ENCODE data around the gene RTN1. TPM values are rescaled to one million over a fixed set of nuclear protein-coding genes. Genes with fewer than 3 reads are reported as not detected.

The RTN1 gene
- total and polyA plus RNA-seq, 2 experiments from 2014 or later = 4.2 to 4.3 TPM

DNA sequence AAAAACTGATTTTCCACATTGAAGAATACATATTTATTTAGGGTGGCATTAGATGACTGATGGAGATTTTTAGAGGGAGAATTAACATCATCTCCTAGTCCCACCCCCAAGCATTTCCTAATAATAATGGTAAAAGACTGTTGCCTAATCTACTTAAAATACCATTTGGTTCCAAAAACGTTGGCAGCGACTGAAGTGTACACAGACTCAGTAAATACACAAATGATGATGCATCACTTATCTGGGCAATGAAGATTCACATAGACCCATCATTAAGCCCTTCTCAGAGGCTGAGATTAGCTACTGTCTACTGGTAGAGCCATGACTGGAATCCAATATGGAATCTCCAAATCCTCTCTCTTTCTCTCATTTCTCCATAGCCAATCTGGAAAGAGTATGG lies 18.2 kb downstream of the RTN1 start (continued):
- TF ChIP-seq, protein P1, sequence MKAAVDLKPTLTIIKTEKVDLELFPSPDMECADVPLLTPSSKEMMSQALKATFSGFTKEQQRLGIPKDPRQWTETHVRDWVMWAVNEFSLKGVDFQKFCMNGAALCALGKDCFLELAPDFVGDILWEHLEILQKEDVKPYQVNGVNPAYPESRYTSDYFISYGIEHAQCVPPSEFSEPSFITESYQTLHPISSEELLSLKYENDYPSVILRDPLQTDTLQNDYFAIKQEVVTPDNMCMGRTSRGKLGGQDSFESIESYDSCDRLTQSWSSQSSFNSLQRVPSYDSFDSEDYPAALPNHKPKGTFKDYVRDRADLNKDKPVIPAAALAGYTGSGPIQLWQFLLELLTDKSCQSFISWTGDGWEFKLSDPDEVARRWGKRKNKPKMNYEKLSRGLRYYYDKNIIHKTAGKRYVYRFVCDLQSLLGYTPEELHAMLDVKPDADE (IDR thresholded peaks at IDR 0.05) = no peak
- TF ChIP-seq, protein P2, sequence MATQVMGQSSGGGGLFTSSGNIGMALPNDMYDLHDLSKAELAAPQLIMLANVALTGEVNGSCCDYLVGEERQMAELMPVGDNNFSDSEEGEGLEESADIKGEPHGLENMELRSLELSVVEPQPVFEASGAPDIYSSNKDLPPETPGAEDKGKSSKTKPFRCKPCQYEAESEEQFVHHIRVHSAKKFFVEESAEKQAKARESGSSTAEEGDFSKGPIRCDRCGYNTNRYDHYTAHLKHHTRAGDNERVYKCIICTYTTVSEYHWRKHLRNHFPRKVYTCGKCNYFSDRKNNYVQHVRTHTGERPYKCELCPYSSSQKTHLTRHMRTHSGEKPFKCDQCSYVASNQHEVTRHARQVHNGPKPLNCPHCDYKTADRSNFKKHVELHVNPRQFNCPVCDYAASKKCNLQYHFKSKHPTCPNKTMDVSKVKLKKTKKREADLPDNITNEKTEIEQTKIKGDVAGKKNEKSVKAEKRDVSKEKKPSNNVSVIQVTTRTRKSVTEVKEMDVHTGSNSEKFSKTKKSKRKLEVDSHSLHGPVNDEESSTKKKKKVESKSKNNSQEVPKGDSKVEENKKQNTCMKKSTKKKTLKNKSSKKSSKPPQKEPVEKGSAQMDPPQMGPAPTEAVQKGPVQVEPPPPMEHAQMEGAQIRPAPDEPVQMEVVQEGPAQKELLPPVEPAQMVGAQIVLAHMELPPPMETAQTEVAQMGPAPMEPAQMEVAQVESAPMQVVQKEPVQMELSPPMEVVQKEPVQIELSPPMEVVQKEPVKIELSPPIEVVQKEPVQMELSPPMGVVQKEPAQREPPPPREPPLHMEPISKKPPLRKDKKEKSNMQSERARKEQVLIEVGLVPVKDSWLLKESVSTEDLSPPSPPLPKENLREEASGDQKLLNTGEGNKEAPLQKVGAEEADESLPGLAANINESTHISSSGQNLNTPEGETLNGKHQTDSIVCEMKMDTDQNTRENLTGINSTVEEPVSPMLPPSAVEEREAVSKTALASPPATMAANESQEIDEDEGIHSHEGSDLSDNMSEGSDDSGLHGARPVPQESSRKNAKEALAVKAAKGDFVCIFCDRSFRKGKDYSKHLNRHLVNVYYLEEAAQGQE (IDR thresholded peaks at IDR 0.05; ENCODE audit: unreplicated experiment) = no peak
- TF ChIP-seq NANOG (IDR thresholded peaks at IDR 0.05; ENCODE audit: borderline replicate concordance) = no peak
- TF ChIP-seq, protein P3, sequence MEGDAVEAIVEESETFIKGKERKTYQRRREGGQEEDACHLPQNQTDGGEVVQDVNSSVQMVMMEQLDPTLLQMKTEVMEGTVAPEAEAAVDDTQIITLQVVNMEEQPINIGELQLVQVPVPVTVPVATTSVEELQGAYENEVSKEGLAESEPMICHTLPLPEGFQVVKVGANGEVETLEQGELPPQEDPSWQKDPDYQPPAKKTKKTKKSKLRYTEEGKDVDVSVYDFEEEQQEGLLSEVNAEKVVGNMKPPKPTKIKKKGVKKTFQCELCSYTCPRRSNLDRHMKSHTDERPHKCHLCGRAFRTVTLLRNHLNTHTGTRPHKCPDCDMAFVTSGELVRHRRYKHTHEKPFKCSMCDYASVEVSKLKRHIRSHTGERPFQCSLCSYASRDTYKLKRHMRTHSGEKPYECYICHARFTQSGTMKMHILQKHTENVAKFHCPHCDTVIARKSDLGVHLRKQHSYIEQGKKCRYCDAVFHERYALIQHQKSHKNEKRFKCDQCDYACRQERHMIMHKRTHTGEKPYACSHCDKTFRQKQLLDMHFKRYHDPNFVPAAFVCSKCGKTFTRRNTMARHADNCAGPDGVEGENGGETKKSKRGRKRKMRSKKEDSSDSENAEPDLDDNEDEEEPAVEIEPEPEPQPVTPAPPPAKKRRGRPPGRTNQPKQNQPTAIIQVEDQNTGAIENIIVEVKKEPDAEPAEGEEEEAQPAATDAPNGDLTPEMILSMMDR (conservative IDR thresholded peaks at IDR 0.05; ENCODE audit: low read depth in 2 of 2) = no peak
- TF ChIP-seq JUNB (IDR thresholded peaks at IDR 0.05; ENCODE audit: unreplicated experiment) = no peak
- no peak for TF ChIP-seq STAT1 (IDR thresholded peaks at IDR 0.05; ENCODE audit: unreplicated experiment)
- TF ChIP-seq POLR2AphosphoS5 (IDR thresholded peaks at IDR 0.05; ENCODE audit: low read depth) = no peak
- TF ChIP-seq EZH2phosphoT487 (IDR thresholded peaks at IDR 0.05; ENCODE audit: unreplicated experiment) = no peak
- no peak for TF ChIP-seq ZNF331 (CRISPR knock-in tag; IDR thresholded peaks at IDR 0.05; ENCODE audit: low read depth)
- TF ChIP-seq CREB1 (CRISPR knock-in tag; IDR thresholded peaks at IDR 0.05; ENCODE audit: low read depth) = no peak
- TF ChIP-seq EZH2 (IDR thresholded peaks at IDR 0.05; ENCODE audit: low read depth, unreplicated experiment) = no peak

DNA sequence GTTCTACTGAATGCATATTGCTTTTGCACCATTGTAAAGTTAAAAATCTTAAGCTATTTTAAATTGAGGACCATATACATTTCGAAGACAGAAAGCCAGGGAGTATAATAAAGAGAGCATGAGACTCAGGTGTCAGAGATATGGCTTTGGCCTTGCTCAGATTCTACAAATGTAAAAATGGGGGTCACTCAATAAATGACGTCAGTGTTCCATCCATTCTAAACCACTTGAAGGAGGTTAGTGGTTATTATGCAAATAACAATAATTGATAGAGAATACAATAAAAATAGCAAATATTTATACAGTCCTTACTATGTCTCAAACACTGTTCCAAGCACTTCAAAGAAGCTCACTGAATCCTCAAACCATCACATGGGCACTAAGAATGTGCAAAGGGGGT lies 20.1 kb downstream of the RTN1 start:
- Histone ChIP-seq H3K36me3 (ENCODE audit: insufficient read depth) (no peaks in the 10 kb centered on the region), H3K27ac (ENCODE audit: low read depth) (no peak overlapping the region), H3K27me3 (ENCODE audit: insufficient read depth) (no peaks in the 10 kb centered on the region), H3K4me3 (no peak overlapping the region), H3K9me2 (ENCODE audit: insufficient read depth) (no peaks in the 10 kb centered on the region), H3F3A (replicated peaks; ENCODE audit: low read depth) (no peaks in the 10 kb centered on the region), H3K79me2 (replicated peaks; ENCODE audit: insufficient read depth) (no peaks in the 10 kb centered on the region), H3K4me1 (ENCODE audit: insufficient read depth) (no peaks in the 10 kb centered on the region), H2AFZ (no peak overlapping the region), H4K20me1 (replicated peaks; ENCODE audit: insufficient read depth) (no peaks in the 10 kb centered on the region), H3K4me2 (no peak overlapping the region)
- Mint-ChIP-seq H3K27ac (no peak overlapping the region), H3K36me3 (ENCODE audit: low read depth) (no peaks in the 10 kb centered on the region), H3K4me3 (no peak overlapping the region), H3K9me3 (no peaks in the 10 kb centered on the region; the same call in 2 of the 3 replicates), H3K4me1 (peaks cover 5% of the 10 kb centered on the region; the same call in 2 of the 3 replicates), H3K27me3 (ENCODE audit: insufficient read depth, low read depth, poor library complexity) (no peaks in the 10 kb centered on the region)
- ATAC-seq = no peak
- DNase-seq (ENCODE audit: low spot score) = no peak
- TF ChIP-seq EZH2phosphoT487 (IDR thresholded peaks at IDR 0.05; ENCODE audit: unreplicated experiment) (no peak), EZH2 (IDR thresholded peaks at IDR 0.05; ENCODE audit: low read depth, unreplicated experiment) (no peak)
- TF ChIP-seq, protein P1 (IDR thresholded peaks at IDR 0.05) = no peak
- TF ChIP-seq, protein P2 (IDR thresholded peaks at IDR 0.05; ENCODE audit: unreplicated experiment) = no peak
